ENCODE measurements around the gene BIRC6. TPM values are rescaled to one million over a fixed set of nuclear protein-coding genes. Genes with fewer than 3 reads are reported as not detected.
A peak's percentile ranks its signal among the peaks of the same experiment; 100 is the strongest.
"Not testable (repeated sequence)": the region's sequence is repeated elsewhere in the genome, so short reads cannot be mapped to it uniquely, and the experiment has no call there.

The BIRC6 gene
- total RNA-seq, 1 experiment from 2014 or later = 35.1 TPM

DNA sequence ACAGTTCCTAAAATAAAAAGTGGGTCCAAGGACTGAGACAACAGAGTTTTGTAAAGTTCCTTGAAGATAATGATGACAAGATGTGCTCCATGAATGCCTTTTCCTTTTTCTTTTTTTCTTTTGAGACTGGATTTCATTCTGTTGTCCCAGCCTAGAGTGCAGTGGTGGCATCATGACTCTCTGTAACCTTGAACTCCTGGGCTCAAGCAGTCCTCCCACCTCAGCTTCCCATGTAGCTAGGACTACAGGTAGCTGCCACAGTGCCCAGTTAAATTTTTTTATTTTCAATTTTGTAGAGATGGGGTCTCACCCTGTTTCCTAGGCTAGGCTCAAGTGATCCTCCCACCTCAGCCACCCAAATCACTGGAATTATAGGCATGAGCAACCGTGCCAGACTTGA lies 254.9 kb downstream of the BIRC6 start:
- no peak for DNase-seq
- peaks cover 3% of the 10 kb centered on the region for H3K36me3 ChIP-seq (replicated peaks; ENCODE audit: control insufficient read depth, insufficient read depth, low read length)
- H3K4me3 ChIP-seq (ENCODE audit: insufficient read depth, low read depth, low read length) = no peak overlapping the region
- no peaks in the 10 kb centered on the region for H3K27me3 ChIP-seq (ENCODE audit: control insufficient read depth, insufficient read depth, low read length)

GRCh38 chr2:32614084-32614483 lies 257.3 kb downstream of the BIRC6 start:
- no peak for DNase-seq
- no peaks in the 10 kb centered on the region for H3K27me3 ChIP-seq (ENCODE audit: control insufficient read depth, insufficient read depth, low read length)
- H3K36me3 ChIP-seq (replicated peaks; ENCODE audit: control insufficient read depth, insufficient read depth, low read length) = peaks cover 2% of the 10 kb centered on the region

DNA sequence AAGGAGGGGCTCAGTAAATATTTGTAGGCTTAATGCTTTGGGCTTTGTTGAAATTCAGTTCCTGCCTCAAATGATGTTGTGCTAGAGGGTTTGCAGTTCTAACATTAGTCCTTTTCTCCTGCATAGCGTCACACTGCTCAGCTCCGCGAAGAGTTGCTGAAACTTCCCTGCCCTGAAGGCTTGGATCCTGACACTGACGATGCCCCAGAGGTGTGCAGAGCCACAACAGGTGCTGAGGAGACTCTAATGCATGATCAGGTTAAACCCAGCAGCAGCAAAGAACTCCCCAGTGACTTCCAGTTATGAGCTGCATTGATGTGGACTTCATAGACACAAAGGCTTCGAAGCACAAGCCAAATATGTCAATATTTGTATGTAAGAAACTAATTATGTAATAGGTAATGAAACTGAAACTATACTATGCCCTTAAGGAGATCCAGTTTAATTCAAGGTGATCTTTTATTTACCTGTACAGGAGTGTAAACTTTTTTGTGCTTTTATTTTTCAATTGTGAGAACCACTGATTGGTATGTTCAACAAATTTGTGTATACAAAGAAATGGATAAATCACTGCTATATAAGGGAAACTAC lies 260.9 kb downstream of the BIRC6 start:
- no peak for DNase-seq
- Histone ChIP-seq H3K27me3 (ENCODE audit: control insufficient read depth, insufficient read depth, low read length) (no peaks in the 10 kb centered on the region), H3K36me3 (replicated peaks; ENCODE audit: control insufficient read depth, insufficient read depth, low read length) (peaks cover 2% of the 10 kb centered on the region), H3K4me3 (ENCODE audit: insufficient read depth, low read depth, low read length) (no peak overlapping the region)

More at GRCh38 chr2:32614084-32614483, 257.3 kb downstream of the BIRC6 start:
- no peak overlapping the region for H3K4me3 ChIP-seq (ENCODE audit: insufficient read depth, low read depth, low read length)

GRCh38 chr2:32622570-32623310 lies 265.9 kb downstream of the BIRC6 start:
- no peak overlapping the region for H3K4me3 ChIP-seq (ENCODE audit: insufficient read depth, low read depth, low read length)
- no peak for DNase-seq
- H3K27me3 ChIP-seq (ENCODE audit: control insufficient read depth, insufficient read depth, low read length) = no peaks in the 10 kb centered on the region
- no peaks in the 10 kb centered on the region for H3K36me3 ChIP-seq (replicated peaks; ENCODE audit: control insufficient read depth, insufficient read depth, low read length)

GRCh38 chr2:32623311-32623706 lies 266.5 kb downstream of the BIRC6 start:
- DNase-seq = no peak
- Histone ChIP-seq H3K4me3 (ENCODE audit: insufficient read depth, low read depth, low read length) (no peak overlapping the region), H3K36me3 (replicated peaks; ENCODE audit: control insufficient read depth, insufficient read depth, low read length) (no peaks in the 10 kb centered on the region), H3K27me3 (ENCODE audit: control insufficient read depth, insufficient read depth, low read length) (no peaks in the 10 kb centered on the region)

- Histone ChIP-seq H3K36me3 (replicated peaks; ENCODE audit: control insufficient read depth, insufficient read depth, low read length) (no peaks in the 10 kb centered on the region), H3K27me3 (ENCODE audit: control insufficient read depth, insufficient read depth, low read length) (no peaks in the 10 kb centered on the region), H3K4me3 (ENCODE audit: insufficient read depth, low read depth, low read length) (no peak overlapping the region)
- DNase-seq = no peak
These were observed 268.0 kb downstream of the BIRC6 start for GRCh38 chr2:32624812-32625211.

DNA sequence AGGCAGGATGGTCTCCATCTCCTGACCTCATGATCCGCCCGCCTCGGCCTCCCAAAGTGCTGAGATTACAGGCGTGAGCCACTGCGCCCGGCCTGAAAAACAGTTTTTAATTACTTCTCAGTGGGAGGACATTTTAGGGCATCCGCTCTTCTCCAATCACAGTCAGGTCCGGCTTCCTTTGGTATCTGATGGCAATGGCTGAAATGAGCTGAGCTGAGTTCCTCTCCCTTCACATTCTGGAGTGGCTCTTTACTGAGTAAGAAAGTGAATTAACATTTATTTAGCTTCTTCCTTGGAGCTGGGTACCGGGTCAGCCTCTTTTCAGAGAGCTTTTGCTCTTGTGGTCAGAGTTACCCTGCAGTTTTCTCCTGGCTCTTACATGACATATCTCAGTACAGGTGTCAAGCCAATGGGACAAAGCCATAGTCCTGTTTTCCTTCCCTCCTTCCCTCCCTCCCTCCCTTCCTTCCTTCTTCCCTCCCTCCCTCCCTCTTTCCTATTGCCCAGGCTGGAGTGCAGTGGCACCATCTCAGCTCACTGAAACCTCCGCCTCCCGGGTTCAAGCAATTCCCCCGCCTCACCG lies 269.9 kb downstream of the BIRC6 start:
- H3K4me3 ChIP-seq (ENCODE audit: insufficient read depth, low read depth, low read length) = peak overlapping the region; percentile 79
- H3K36me3 ChIP-seq (replicated peaks; ENCODE audit: control insufficient read depth, insufficient read depth, low read length) = no peaks in the 10 kb centered on the region
- no peaks in the 10 kb centered on the region for H3K27me3 ChIP-seq (ENCODE audit: control insufficient read depth, insufficient read depth, low read length)
- peak; percentile 40 for DNase-seq

GRCh38 chr2:32627441-32627813 lies 270.6 kb downstream of the BIRC6 start:
- peak; percentile 65 for DNase-seq
- Histone ChIP-seq H3K4me3 (ENCODE audit: insufficient read depth, low read depth, low read length) (peak overlapping the region; percentile 79), H3K36me3 (replicated peaks; ENCODE audit: control insufficient read depth, insufficient read depth, low read length) (no peaks in the 10 kb centered on the region), H3K27me3 (ENCODE audit: control insufficient read depth, insufficient read depth, low read length) (no peaks in the 10 kb centered on the region)

DNA sequence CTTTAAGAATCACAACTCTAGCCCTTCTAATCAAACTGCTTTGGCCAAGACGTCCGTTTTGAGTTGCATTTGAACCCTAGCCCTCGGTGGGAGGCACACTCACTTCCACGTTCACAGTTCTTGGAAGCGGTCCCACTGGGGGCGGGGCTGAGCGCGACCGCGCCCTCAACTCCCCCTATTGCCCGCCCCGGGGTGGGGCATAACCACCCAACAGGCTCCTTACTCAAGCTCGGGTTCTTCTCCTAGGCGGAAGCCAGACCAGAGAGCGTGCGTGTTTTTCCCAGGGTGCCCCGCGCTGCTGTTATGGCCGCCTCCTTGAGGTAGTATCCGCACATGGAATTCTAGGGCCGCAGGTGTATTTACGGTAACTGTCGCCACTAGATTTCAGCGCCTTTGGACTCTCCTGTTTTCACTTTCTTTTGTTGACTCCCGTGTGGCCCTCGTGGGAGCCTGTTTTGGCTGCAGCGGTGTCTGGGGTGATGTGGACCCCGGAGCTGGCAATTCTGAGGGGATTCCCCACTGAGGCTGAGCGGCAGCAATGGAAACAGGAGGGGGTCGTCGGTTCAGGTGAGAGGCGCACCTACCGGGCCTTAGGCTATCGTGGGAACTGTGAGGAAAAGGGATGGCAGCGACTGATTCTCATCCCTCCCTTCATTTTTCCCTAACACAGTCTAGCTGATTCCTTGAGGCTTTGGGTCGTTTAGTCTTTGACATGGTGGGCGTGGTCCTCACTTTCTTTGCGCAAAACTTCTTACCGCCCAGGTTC lies 271.2 kb downstream of the BIRC6 start, which contains the start of gene TTC27:
Gene TTC27, plus strand, starts transcription at position 237 of the 766 bp plus-strand sequence. Its CDS starts 243 bp downstream, at position 480.
- H3K27me3 ChIP-seq (ENCODE audit: control insufficient read depth, insufficient read depth, low read length) = no peaks in the 10 kb centered on the region
- peak within 1 kb of the TSS; percentile 79 for H3K4me3 ChIP-seq (ENCODE audit: insufficient read depth, low read depth, low read length)
- peak; percentile 92 for DNase-seq
- H3K36me3 ChIP-seq (replicated peaks; ENCODE audit: control insufficient read depth, insufficient read depth, low read length) = no peaks in the 10 kb centered on the region

DNA sequence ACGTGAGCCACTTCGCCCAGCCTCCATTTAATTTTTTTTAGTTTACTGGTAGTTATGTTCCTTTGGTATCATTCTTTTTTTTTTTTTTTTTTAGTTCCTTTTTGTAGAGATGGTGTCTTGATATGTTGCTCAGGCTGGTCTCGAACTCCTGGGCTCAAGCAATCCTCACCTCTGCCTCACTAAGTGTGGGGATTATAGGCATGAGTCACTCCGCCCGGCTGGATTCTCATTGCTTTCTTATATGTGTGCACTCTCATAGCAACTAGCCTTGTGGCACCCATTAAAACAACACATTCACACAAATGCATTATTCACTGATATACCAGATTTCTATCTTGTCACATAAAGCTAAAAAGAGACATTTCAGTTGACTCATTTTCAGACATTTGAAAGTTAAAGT lies 275.3 kb downstream of the BIRC6 start:
- Histone ChIP-seq H3K27me3 (ENCODE audit: control insufficient read depth, insufficient read depth, low read length) (no peaks in the 10 kb centered on the region), H3K36me3 (replicated peaks; ENCODE audit: control insufficient read depth, insufficient read depth, low read length) (no peaks in the 10 kb centered on the region)
- no peak for DNase-seq

GRCh38 chr2:32633040-32633439 lies 276.2 kb downstream of the BIRC6 start:
- Histone ChIP-seq H3K27me3 (ENCODE audit: control insufficient read depth, insufficient read depth, low read length) (no peaks in the 10 kb centered on the region), H3K4me3 (ENCODE audit: insufficient read depth, low read depth, low read length) (no peak overlapping the region), H3K36me3 (replicated peaks; ENCODE audit: control insufficient read depth, insufficient read depth, low read length) (no peaks in the 10 kb centered on the region; the same call in 1 of the 2 replicates)
- no peak for DNase-seq

More for the DNA sequence above, 275.3 kb downstream of the BIRC6 start:
- no peak overlapping the region for H3K4me3 ChIP-seq (ENCODE audit: insufficient read depth, low read depth, low read length)

DNA sequence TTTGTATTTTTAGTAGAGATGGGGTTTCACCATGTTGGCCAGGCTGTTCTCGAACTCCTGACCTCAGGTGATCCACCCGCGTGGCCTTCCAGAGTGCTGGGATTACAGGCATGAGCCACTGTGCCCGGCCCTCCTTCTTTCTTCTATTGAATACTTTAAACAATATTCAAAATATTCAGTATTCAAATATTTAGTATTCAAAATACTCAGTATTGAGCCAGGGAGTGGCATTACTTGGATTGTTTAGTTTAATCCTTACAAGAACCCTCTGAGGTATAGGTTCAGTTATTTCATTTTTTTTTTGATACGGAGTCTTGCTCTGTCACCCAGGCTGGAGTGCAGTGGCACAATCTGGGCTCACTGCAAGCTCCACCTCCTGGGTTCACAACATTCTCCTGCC lies 281.7 kb downstream of the BIRC6 start:
- not testable (repeated sequence) for H3K4me3 ChIP-seq (ENCODE audit: insufficient read depth, low read depth, low read length); H3K27me3 ChIP-seq (ENCODE audit: control insufficient read depth, insufficient read depth, low read length); H3K36me3 ChIP-seq (replicated peaks; ENCODE audit: control insufficient read depth, insufficient read depth, low read length); DNase-seq

- H3K36me3 ChIP-seq (replicated peaks; ENCODE audit: control insufficient read depth, insufficient read depth, low read length) = peaks cover 5% of the 10 kb centered on the region
- H3K27me3 ChIP-seq (ENCODE audit: control insufficient read depth, insufficient read depth, low read length) = no peaks in the 10 kb centered on the region
- DNase-seq = no peak
- no peak overlapping the region for H3K4me3 ChIP-seq (ENCODE audit: insufficient read depth, low read depth, low read length)
These were observed 284.4 kb downstream of the BIRC6 start for GRCh38 chr2:32641180-32641579.

GRCh38 chr2:32647180-32647651 lies 290.4 kb downstream of the BIRC6 start:
- no peak for DNase-seq
- Histone ChIP-seq H3K27me3 (ENCODE audit: control insufficient read depth, insufficient read depth, low read length) (no peaks in the 10 kb centered on the region), H3K36me3 (replicated peaks; ENCODE audit: control insufficient read depth, insufficient read depth, low read length) (no peaks in the 10 kb centered on the region; the same call in 1 of the 2 replicates), H3K4me3 (ENCODE audit: insufficient read depth, low read depth, low read length) (no peak overlapping the region)
